Osteocyte (in vitro differentiated cells): Measurements from ENCODE around the gene WNT2B. TPM values are rescaled to one million over a fixed set of nuclear protein-coding genes. Genes with fewer than 3 reads are reported as not detected.
A peak's percentile ranks its signal among the peaks of the same experiment; 100 is the strongest.

Source experiments
- DNase-seq: peaks from one replicate; pipeline ENCODE4 v3.0.0; 2021; ENCODE audit warnings: mixed read lengths; ENCODE audit not compliant: unreplicated experiment; ENCODE audit errors: extremely low spot score
- H3K27ac Mint-ChIP-seq: one replicate; pipeline ENCODE4 v1.8.0; 2021; ENCODE audit warnings: mild to moderate bottlenecking, mixed read lengths; ENCODE audit not compliant: unreplicated experiment
- H3K27me3 Mint-ChIP-seq: one replicate; pipeline ENCODE4 v1.8.0; 2021; ENCODE audit warnings: mixed read lengths; ENCODE audit not compliant: unreplicated experiment
- H3K36me3 Mint-ChIP-seq: one replicate; pipeline ENCODE4 v1.8.0; 2021; ENCODE audit warnings: mixed read lengths; ENCODE audit not compliant: unreplicated experiment
- H3K4me1 Mint-ChIP-seq: one replicate; pipeline ENCODE4 v1.8.0; 2021; ENCODE audit warnings: mixed read lengths; ENCODE audit not compliant: unreplicated experiment
- H3K4me3 Mint-ChIP-seq: one replicate; pipeline ENCODE4 v1.8.0; 2021; ENCODE audit warnings: mild to moderate bottlenecking, moderate library complexity, mixed read lengths; ENCODE audit not compliant: unreplicated experiment
- H3K9me3 Mint-ChIP-seq: one replicate; pipeline ENCODE4 v1.8.0; 2021; ENCODE audit warnings: mixed read lengths; ENCODE audit not compliant: unreplicated experiment
- total RNA-seq: library from RNA; stranded (reverse); gene quantifications from 2 replicates; pipeline ENCODE4 v1.2.1, GENCODE V29; 2021
- TF ChIP-seq, protein P1 (sequence below): fragments of 200-600 bp; sonication (generic); IDR thresholded peaks from 2 replicates; pipeline ENCODE4 v1.5.0; 2021; ENCODE audit warnings: antibody characterized with exemption, mild to moderate bottlenecking, moderate library complexity

Gene WNT2B
- total RNA-seq, 1 donor from 2014 or later: 2.3 TPM

DNA sequence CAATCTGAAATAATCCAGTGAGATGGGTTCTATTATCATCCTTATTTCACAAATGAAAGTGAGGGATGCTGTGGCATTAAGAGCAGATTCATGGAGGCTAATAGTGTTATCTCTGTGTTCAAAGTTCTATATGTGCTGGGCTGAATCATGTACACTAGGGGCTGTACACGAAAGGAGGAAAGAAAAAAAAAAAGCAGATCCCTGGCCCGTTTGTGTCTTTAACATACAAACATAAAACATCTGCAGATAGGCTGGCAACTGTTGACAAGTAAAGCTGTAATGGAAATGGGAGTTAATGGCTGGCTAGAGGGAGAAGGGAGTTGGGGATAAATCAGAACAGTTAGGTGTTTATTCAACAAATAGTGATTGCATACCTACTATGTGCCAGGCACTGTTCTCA lies 3.1 kb downstream of the WNT2B start:
- no peak overlapping the region for H3K27ac Mint-ChIP-seq
- no peak for DNase-seq
- H3K4me3 Mint-ChIP-seq: no peak overlapping the region
- peaks cover 3% of the 10 kb centered on the region for H3K36me3 Mint-ChIP-seq
- peaks cover 38% of the 10 kb centered on the region for H3K4me1 Mint-ChIP-seq
- H3K9me3 Mint-ChIP-seq: no peaks in the 10 kb centered on the region
- TF ChIP-seq, protein P1, sequence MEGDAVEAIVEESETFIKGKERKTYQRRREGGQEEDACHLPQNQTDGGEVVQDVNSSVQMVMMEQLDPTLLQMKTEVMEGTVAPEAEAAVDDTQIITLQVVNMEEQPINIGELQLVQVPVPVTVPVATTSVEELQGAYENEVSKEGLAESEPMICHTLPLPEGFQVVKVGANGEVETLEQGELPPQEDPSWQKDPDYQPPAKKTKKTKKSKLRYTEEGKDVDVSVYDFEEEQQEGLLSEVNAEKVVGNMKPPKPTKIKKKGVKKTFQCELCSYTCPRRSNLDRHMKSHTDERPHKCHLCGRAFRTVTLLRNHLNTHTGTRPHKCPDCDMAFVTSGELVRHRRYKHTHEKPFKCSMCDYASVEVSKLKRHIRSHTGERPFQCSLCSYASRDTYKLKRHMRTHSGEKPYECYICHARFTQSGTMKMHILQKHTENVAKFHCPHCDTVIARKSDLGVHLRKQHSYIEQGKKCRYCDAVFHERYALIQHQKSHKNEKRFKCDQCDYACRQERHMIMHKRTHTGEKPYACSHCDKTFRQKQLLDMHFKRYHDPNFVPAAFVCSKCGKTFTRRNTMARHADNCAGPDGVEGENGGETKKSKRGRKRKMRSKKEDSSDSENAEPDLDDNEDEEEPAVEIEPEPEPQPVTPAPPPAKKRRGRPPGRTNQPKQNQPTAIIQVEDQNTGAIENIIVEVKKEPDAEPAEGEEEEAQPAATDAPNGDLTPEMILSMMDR: no peak
- peaks cover 3% of the 10 kb centered on the region for H3K27me3 Mint-ChIP-seq

DNA sequence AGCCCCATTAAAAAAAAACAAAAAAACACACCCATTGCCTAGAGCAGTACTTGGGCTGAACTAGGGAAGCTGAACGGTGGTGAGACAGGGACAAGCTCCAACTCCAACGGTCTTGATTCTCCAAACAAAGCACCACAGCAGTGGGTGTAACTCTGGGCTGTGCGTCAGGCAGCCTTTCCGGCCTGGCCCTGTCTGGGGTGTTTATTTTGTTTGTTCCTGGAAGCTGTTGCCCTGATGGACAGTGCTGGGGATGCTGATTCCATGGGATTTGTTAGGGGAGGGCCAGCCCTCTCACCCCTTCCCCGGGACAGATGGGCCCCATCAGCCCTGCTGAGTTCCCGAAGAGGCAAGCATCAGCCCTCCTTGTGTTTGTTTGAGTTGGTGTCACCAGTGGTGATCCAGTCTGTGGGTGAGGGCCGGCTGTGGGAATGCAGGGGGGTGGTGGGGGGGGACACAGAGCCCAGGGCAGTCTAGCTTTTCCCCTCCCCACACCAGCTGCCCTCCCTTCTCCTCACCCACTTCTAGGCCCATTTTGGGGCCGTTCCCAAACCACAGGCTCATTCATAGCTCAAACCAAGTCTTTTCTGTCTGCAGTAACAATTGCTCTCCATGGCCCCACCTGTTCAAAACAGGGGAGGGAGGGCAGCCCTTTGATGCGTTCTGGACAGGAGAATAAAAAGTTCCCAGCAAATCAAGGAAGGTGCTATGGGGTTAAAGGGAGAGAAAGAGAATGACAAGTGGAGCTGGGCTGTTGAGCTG lies 4.5 kb downstream of the WNT2B start:
- Mint-ChIP-seq H3K27me3 (peaks cover 3% of the 10 kb centered on the region), H3K4me1 (peaks cover 28% of the 10 kb centered on the region), H3K36me3 (peaks cover 4% of the 10 kb centered on the region), H3K9me3 (no peaks in the 10 kb centered on the region), H3K4me3 (no peak overlapping the region), H3K27ac (peak overlapping the region; percentile 33)
- TF ChIP-seq, protein P1: no peak
- no peak for DNase-seq

DNA sequence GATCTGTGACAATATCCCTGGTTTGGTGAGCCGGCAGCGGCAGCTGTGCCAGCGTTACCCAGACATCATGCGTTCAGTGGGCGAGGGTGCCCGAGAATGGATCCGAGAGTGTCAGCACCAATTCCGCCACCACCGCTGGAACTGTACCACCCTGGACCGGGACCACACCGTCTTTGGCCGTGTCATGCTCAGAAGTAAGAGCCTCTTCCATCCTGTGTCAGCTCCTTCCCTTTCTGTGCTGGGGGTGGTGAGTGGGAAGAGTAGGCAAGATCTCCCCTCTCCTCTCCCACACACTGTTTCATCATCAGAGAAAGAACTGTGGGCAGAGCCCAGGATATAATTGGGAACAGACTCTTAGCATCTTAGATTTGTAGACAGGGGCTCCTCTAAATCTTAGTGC lies 6.1 kb downstream of the WNT2B start:
- Mint-ChIP-seq H3K4me3 (no peak overlapping the region), H3K4me1 (peaks cover 26% of the 10 kb centered on the region)

DNA sequence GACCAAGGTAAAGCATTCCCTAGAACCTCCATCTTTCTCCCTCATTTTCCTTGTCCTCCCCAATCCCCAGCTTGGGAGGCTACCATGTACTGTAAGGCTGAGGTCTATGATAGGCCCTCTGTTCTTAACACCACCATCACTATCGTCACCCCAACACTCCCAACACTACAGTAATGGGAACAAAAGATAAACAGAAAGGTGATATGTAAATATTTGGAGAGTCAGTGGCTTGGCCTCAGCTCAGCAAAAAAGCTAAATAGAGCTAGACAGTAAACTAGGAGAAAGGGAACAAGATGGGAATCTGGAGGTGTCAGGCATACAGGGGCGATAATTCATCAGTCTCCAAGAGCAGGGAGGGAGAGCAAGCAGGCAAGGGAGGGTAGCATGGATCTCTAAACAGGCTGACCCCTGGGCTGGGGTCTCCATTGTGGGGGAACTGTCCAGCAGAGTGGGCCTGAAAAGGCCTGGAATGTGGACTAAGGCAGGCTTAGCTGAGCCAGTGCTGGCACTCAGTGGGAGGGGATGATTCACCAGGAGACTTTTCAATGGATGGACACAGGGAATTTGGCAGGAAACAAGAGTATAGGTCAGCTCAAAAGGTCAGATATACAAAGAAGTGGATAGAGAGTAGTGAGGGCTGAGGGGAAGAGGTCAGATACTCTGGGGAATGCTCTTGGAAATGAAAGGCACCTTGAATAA lies 6.7 kb downstream of the WNT2B start:
- Mint-ChIP-seq H3K9me3 (no peaks in the 10 kb centered on the region), H3K4me3 (no peak overlapping the region), H3K4me1 (peaks cover 26% of the 10 kb centered on the region), H3K27ac (no peak overlapping the region), H3K36me3 (peaks cover 4% of the 10 kb centered on the region), H3K27me3 (no peaks in the 10 kb centered on the region)
- TF ChIP-seq, protein P1: no peak
- DNase-seq: no peak

More for the DNA sequence above, 6.1 kb downstream of the WNT2B start:
- no peak for DNase-seq
- Mint-ChIP-seq H3K36me3 (peaks cover 4% of the 10 kb centered on the region), H3K9me3 (no peaks in the 10 kb centered on the region), H3K27me3 (peaks cover 3% of the 10 kb centered on the region), H3K27ac (no peak overlapping the region)
- TF ChIP-seq, protein P1: no peak

DNA sequence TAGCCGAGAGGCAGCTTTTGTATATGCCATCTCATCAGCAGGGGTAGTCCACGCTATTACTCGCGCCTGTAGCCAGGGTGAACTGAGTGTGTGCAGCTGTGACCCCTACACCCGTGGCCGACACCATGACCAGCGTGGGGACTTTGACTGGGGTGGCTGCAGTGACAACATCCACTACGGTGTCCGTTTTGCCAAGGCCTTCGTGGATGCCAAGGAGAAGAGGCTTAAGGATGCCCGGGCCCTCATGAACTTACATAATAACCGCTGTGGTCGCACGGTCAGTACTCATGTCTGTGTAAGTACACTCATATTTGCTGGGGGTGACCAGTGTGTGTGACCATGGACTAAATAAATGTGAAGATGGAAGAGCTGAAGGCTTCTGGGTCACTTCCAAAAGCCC lies 7.4 kb downstream of the WNT2B start:
- Mint-ChIP-seq H3K27me3 (no peaks in the 10 kb centered on the region), H3K36me3 (peaks cover 4% of the 10 kb centered on the region), H3K9me3 (no peaks in the 10 kb centered on the region), H3K27ac (no peak overlapping the region), H3K4me3 (no peak overlapping the region), H3K4me1 (peaks cover 26% of the 10 kb centered on the region)
- no peak for DNase-seq
- TF ChIP-seq, protein P1: no peak
